Loucy (cell line): ENCODE results near the gene SLPI.

Source experiments
- H2AFZ ChIP-seq: fragments of 200-600 bp; sonication (generic); 2 replicates; pipeline ENCODE4 v1.6.0; 2016; ENCODE audit warnings: antibody characterized with exemption, mild to moderate bottlenecking, low read length, moderate library complexity
- H3F3A ChIP-seq: fragments of 200-600 bp; 2 replicates; pipeline ENCODE4 v1.6.0; 2016; ENCODE audit warnings: antibody characterized with exemption, low read depth, mild to moderate bottlenecking
- H3K27me3 ChIP-seq: fragments of 200-600 bp; sonication (generic); 2 replicates; pipeline ENCODE4 v1.6.1; 2014; ENCODE audit warnings: low read length, mild to moderate bottlenecking; ENCODE audit not compliant: insufficient read depth, poor library complexity, severe bottlenecking
- H3K36me3 ChIP-seq: fragments of 200-600 bp; sonication (generic); 2 replicates; pipeline ENCODE4 v1.6.1; 2016; ENCODE audit warnings: low read length; ENCODE audit not compliant: insufficient read depth
- H3K4me1 ChIP-seq: fragments of 200-600 bp; sonication (generic); 2 replicates; pipeline ENCODE4 v1.5.1; 2014; ENCODE audit warnings: low read length, mild to moderate bottlenecking; ENCODE audit not compliant: insufficient read depth, poor library complexity, severe bottlenecking
- H3K4me2 ChIP-seq: fragments of 200-600 bp; sonication (generic); 2 replicates; pipeline ENCODE4 v1.6.0; 2014; ENCODE audit warnings: antibody characterized with exemption, low read length, low read depth, mild to moderate bottlenecking; ENCODE audit not compliant: poor library complexity, severe bottlenecking
- H3K4me3 ChIP-seq: fragments of 200-600 bp; sonication (generic); 2 replicates; pipeline ENCODE4 v1.5.1; 2014; ENCODE audit warnings: low read length, mild to moderate bottlenecking, mixed read lengths; ENCODE audit not compliant: poor library complexity, severe bottlenecking
- H3K79me2 ChIP-seq: fragments of 200-600 bp; sonication (generic); 2 replicates; pipeline ENCODE4 v1.6.1; 2014; ENCODE audit warnings: low read length; ENCODE audit not compliant: insufficient read depth
- H3K9ac ChIP-seq: fragments of 200-600 bp; sonication (generic); 2 replicates; pipeline ENCODE4 v1.6.0; 2014; ENCODE audit warnings: mild to moderate bottlenecking, low read depth, low read length, moderate library complexity; ENCODE audit not compliant: poor library complexity, severe bottlenecking
- H3K9me2 ChIP-seq: fragments of 200-600 bp; sonication (generic); replicated peaks from 2 replicates; pipeline ENCODE4 v1.6.1; 2016; ENCODE audit warnings: low read depth, low read length, mixed read lengths
- H3K9me3 ChIP-seq: fragments of 200-600 bp; sonication (generic); 2 replicates; pipeline ENCODE4 v1.6.1; 2014; ENCODE audit warnings: mild to moderate bottlenecking, antibody characterized with exemption, low read length, low read depth; ENCODE audit not compliant: insufficient read depth
- H4K20me1 ChIP-seq: fragments of 200-600 bp; sonication (generic); 2 replicates; pipeline ENCODE4 v1.6.0; 2014; ENCODE audit warnings: antibody characterized with exemption, low read length, mild to moderate bottlenecking; ENCODE audit not compliant: insufficient read depth, poor library complexity, severe bottlenecking
- EZH2phosphoT487 ChIP-seq: fragments of 200-600 bp; IDR thresholded peaks from 2 replicates; pipeline ENCODE4 v1.6.1; 2018; ENCODE audit warnings: antibody characterized with exemption, mild to moderate bottlenecking, moderate library complexity, borderline replicate concordance
- TF ChIP-seq, protein P1 (sequence below): fragments of 200-600 bp; sonication (generic); conservative IDR thresholded peaks from 2 replicates; pipeline ENCODE4 v1.5.1; 2014; ENCODE audit warnings: mild to moderate bottlenecking, antibody characterized with exemption, low read length

The SLPI gene, protein sequence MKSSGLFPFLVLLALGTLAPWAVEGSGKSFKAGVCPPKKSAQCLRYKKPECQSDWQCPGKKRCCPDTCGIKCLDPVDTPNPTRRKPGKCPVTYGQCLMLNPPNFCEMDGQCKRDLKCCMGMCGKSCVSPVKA

DNA sequence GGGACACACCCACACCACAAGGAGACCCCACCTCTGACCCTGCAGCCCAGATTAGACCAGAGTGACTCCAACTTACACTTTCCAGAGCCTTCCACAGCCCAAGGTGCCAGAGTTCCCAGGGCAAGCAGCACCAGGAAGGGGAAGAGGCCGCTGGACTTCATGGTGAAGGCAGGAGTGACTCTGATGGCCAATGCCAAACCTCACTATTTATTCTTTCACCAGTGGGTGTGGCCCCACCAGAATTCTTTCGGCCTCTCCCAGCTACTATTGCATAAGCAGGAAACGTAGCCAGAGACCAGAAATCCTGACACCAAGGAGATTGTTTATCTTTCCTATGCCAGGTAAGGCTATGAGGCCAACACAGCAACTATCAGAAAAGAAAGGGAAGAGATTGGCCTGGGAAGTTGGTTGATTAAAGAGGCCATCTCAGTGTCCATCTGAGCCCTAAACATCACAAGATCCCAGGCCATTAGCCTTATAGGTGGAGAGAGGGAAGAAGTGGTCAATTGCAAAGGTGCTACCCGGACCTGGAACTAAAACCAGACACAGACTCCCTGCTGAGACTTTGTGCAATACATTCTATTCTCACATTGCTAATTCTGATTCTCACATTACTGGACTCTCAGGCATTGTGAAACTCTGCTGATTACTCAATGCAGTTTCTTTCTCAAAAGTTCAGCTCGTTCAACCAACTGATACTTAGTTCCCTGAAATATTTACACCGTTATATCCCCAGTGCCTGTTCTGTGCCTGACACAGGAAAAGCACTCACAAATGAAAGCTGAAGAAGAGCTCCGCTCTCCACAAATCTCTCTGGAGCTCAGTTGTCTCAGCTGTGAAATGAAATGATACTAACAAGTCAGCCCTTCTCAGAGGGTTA is at the start of gene SLPI:
SLPI (minus strand) TSS at position 182 of the 880 bp plus-strand sequence; CDS start at position 161, 21 bp downstream.
- no peaks in the 10 kb centered on the region for H3K36me3 ChIP-seq
- H3K4me3 ChIP-seq: no peak within 1 kb of the TSS
- no peaks in the 10 kb centered on the region for H3F3A ChIP-seq
- H3K9me2 ChIP-seq: no peaks in the 10 kb centered on the region
- no peak within 1 kb of the TSS for H2AFZ ChIP-seq
- no peaks in the 10 kb centered on the region for H3K27me3 ChIP-seq
- no peaks in the 10 kb centered on the region for H3K4me1 ChIP-seq
- H3K9me3 ChIP-seq: no peaks in the 10 kb centered on the region
- no peak within 1 kb of the TSS for H3K9ac ChIP-seq
- H3K4me2 ChIP-seq: no peak within 1 kb of the TSS
- TF ChIP-seq, protein P1, sequence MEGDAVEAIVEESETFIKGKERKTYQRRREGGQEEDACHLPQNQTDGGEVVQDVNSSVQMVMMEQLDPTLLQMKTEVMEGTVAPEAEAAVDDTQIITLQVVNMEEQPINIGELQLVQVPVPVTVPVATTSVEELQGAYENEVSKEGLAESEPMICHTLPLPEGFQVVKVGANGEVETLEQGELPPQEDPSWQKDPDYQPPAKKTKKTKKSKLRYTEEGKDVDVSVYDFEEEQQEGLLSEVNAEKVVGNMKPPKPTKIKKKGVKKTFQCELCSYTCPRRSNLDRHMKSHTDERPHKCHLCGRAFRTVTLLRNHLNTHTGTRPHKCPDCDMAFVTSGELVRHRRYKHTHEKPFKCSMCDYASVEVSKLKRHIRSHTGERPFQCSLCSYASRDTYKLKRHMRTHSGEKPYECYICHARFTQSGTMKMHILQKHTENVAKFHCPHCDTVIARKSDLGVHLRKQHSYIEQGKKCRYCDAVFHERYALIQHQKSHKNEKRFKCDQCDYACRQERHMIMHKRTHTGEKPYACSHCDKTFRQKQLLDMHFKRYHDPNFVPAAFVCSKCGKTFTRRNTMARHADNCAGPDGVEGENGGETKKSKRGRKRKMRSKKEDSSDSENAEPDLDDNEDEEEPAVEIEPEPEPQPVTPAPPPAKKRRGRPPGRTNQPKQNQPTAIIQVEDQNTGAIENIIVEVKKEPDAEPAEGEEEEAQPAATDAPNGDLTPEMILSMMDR: no peak
- TF ChIP-seq EZH2phosphoT487: no peak
- no peaks in the 10 kb centered on the region for H3K79me2 ChIP-seq
- no peaks in the 10 kb centered on the region for H4K20me1 ChIP-seq

DNA sequence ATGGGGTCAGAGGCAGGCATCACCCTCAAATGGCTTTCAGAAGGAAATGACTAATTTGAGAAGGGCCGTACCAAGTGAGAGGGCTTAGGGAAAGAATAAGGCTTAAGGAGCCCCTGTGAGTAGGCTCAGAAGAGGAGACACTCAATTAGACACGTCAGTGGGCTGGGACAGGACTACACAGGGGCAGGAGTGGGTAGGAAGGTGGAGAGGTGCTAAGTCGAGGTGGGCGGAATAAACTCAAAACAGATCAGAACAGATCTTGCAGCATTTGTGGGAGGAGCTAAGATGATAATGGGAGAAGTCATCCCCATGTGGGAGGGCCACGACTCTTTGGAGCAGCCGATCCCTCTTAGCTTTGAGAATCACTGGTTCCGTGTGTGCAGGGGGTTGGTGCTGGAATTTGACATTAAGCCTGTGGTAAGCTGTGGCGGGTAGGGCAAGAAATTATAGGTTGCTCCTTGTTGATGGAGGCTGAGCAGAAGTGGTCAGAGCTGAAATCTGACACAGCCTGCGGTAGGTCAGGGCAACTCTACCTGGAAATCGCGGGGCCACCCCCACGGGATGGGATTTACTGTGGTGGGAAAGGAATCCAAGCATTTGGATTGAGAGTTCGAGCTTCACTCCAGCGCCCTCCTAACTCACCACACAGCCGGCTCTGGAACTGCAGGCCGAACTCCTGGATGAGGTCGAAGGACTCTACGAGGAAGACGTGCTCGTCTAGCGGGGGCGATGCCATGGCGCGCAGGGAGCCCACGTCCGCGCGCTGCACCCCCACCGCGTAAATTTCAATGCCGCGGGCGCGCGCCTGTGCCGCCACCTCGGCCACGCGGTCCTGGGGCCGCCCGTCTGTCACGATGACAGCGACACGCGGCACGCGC is 49.5 kb upstream of the SLPI start:
- Histone ChIP-seq H3K79me2 (no peaks in the 10 kb centered on the region), H2AFZ (no peak overlapping the region; the same call in 1 of the 2 replicates), H3K9me3 (no peaks in the 10 kb centered on the region), H3K9me2 (no peaks in the 10 kb centered on the region), H3K9ac (no peak overlapping the region), H3K27me3 (no peaks in the 10 kb centered on the region), H3K36me3 (no peaks in the 10 kb centered on the region), H3K4me1 (no peaks in the 10 kb centered on the region), H3F3A (no peaks in the 10 kb centered on the region), H3K4me2 (no peak overlapping the region), H4K20me1 (no peaks in the 10 kb centered on the region), H3K4me3 (no peak overlapping the region)
- TF ChIP-seq, protein P1: no peak
- TF ChIP-seq EZH2phosphoT487: no peak

DNA sequence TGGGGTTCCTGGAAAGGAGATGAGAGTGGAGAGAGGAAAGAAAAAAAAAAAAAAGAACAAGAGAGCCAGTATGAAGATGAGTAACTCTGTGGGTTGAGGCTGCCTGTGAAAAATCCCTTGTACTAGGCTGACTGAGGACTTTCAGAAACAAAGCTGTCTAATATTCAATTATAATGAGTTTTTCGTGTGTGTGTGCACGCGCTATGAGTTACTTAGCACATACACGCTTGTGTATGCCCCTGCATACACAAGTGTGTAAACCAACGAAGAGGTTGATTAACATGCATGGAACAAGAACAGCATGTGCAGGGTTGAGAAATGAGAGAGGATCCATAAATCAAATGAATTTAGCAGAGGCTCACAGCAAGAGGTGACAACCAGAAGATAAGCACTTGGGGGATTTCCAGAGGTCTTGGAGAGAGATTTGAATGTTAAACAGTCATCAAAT is 47.5 kb upstream of the SLPI start:
- no peak overlapping the region for H2AFZ ChIP-seq

More for the DNA sequence above, 47.5 kb upstream of the SLPI start:
- H3K27me3 ChIP-seq: no peaks in the 10 kb centered on the region
- H3K4me2 ChIP-seq: no peak overlapping the region
- no peak for TF ChIP-seq EZH2phosphoT487
- TF ChIP-seq, protein P1: no peak
- H3K36me3 ChIP-seq: no peaks in the 10 kb centered on the region
- no peaks in the 10 kb centered on the region for H3K4me1 ChIP-seq
- no peak overlapping the region for H3K4me3 ChIP-seq
- H3K79me2 ChIP-seq: no peaks in the 10 kb centered on the region
- H3F3A ChIP-seq: no peaks in the 10 kb centered on the region
- no peaks in the 10 kb centered on the region for H4K20me1 ChIP-seq
- no peaks in the 10 kb centered on the region for H3K9me2 ChIP-seq
- no peaks in the 10 kb centered on the region for H3K9me3 ChIP-seq
- no peak overlapping the region for H3K9ac ChIP-seq
